Measurements from ENCODE around the gene OOSP4B. TPM values are rescaled to one million over a fixed set of nuclear protein-coding genes. Genes with fewer than 3 reads are reported as not detected.
"Not testable (repeated sequence)": the region's sequence is repeated elsewhere in the genome, so short reads cannot be mapped to it uniquely, and the experiment has no call there.

OOSP4B gene
- total RNA-seq, 3 donors from 2014 or later = not detected

- intact Hi-C loops (cut with DNase I; ENCODE audit: low total_unique reads) = no loop called here
- no peak for TF ChIP-seq POLR2A (IDR thresholded peaks at IDR 0.05)
- TF ChIP-seq POLR2AphosphoS5 (IDR thresholded peaks at IDR 0.05) = no peak
- TF ChIP-seq, protein P1, sequence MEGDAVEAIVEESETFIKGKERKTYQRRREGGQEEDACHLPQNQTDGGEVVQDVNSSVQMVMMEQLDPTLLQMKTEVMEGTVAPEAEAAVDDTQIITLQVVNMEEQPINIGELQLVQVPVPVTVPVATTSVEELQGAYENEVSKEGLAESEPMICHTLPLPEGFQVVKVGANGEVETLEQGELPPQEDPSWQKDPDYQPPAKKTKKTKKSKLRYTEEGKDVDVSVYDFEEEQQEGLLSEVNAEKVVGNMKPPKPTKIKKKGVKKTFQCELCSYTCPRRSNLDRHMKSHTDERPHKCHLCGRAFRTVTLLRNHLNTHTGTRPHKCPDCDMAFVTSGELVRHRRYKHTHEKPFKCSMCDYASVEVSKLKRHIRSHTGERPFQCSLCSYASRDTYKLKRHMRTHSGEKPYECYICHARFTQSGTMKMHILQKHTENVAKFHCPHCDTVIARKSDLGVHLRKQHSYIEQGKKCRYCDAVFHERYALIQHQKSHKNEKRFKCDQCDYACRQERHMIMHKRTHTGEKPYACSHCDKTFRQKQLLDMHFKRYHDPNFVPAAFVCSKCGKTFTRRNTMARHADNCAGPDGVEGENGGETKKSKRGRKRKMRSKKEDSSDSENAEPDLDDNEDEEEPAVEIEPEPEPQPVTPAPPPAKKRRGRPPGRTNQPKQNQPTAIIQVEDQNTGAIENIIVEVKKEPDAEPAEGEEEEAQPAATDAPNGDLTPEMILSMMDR (IDR thresholded peaks at IDR 0.05) = no peak
Observed at GRCh38 chr11:60064111-60064510, 47.1 kb downstream of the OOSP4B start.

GRCh38 chr11:60065801-60066200 lies 48.8 kb downstream of the OOSP4B start:
- Histone ChIP-seq H3K9me3 (no peaks in the 10 kb centered on the region), H3K27ac (no peak overlapping the region), H3K4me3 (no peak overlapping the region), H3K36me3 (no peaks in the 10 kb centered on the region), H3K4me1 (no peaks in the 10 kb centered on the region), H3K27me3 (no peaks in the 10 kb centered on the region)
- TF ChIP-seq POLR2A (IDR thresholded peaks at IDR 0.05) (no peak), POLR2AphosphoS5 (IDR thresholded peaks at IDR 0.05) (no peak)
- TF ChIP-seq, protein P1 (IDR thresholded peaks at IDR 0.05) = no peak
- no peak for DNase-seq (ENCODE audit: low spot score in 2 of 2)
- intact Hi-C loops (cut with DNase I; ENCODE audit: low total_unique reads) = no loop called here

More at GRCh38 chr11:60064111-60064510, 47.1 kb downstream of the OOSP4B start:
- H3K4me3 ChIP-seq = no peak overlapping the region
- no peak overlapping the region for H3K27ac ChIP-seq
- H3K27me3 ChIP-seq = no peaks in the 10 kb centered on the region
- H3K36me3 ChIP-seq = no peaks in the 10 kb centered on the region
- H3K4me1 ChIP-seq = no peaks in the 10 kb centered on the region
- H3K9me3 ChIP-seq = peaks cover 0 to 4% of the 10 kb centered on the region in 2 donors
- DNase-seq (ENCODE audit: low spot score in 2 of 2) = no peak

- intact Hi-C loops (cut with DNase I; ENCODE audit: low total_unique reads) = no loop called here
Observed at GRCh38 chr11:60069450-60069849, 52.5 kb downstream of the OOSP4B start.

GRCh38 chr11:60071644-60072043 lies 54.7 kb downstream of the OOSP4B start:
- not testable (repeated sequence) for H3K9me3 ChIP-seq; H3K27me3 ChIP-seq; DNase-seq (ENCODE audit: low spot score in 2 of 2); H3K4me1 ChIP-seq; H3K36me3 ChIP-seq; H3K4me3 ChIP-seq; H3K27ac ChIP-seq
- intact Hi-C loops (cut with DNase I; ENCODE audit: low total_unique reads) = loop anchor here (5.0 kb wide), 1 partner anchor 89 kb away; no protein-coding TSS in a partner anchor

More at GRCh38 chr11:60069450-60069849, 52.5 kb downstream of the OOSP4B start:
- no peaks in the 10 kb centered on the region for H3K9me3 ChIP-seq
- no peaks in the 10 kb centered on the region for H3K4me1 ChIP-seq
- H3K4me3 ChIP-seq = no peak overlapping the region
- no peak for DNase-seq (ENCODE audit: low spot score in 2 of 2)
- no peaks in the 10 kb centered on the region for H3K36me3 ChIP-seq
- H3K27me3 ChIP-seq = no peaks in the 10 kb centered on the region
- TF ChIP-seq POLR2AphosphoS5 (IDR thresholded peaks at IDR 0.05) (no peak), POLR2A (IDR thresholded peaks at IDR 0.05) (no peak)
- TF ChIP-seq, protein P1 (IDR thresholded peaks at IDR 0.05) = no peak
- no peak overlapping the region for H3K27ac ChIP-seq

DNA sequence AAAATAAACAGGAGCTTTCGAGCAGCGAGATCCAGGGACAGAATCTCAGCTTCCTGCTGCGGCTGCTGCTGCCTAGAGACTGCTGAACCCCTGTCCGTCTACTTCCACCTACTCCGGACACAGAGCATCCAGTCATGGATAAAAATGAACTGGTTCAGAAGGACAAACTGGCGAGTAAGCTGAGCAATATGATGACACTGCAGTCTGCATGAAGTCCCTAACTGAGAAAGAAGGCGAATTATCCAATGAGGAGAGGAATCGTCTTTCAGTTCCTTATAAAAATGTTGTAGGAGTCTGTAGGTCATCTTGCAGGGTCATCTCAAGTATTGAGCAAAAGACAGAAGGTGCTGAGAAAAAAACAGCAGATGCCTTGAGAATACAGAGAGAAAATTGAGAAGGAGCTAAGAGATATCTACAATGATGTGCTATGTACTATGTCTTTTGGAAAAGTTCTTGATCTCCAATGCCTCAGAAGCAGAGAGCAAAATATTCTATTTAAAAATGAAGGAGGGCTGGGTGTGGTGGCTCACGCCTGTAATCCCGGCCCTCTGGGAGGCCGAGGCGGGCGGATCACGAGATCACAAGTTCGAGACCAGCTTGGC lies 60.3 kb downstream of the OOSP4B start:
- Histone ChIP-seq H3K4me1 (no peaks in the 10 kb centered on the region), H3K27ac (no peak overlapping the region), H3K27me3 (no peaks in the 10 kb centered on the region), H3K4me3 (no peak overlapping the region), H3K36me3 (no peaks in the 10 kb centered on the region), H3K9me3 (no peaks in the 10 kb centered on the region)
- intact Hi-C loops (cut with DNase I; ENCODE audit: low total_unique reads) = no loop called here
- no peak for TF ChIP-seq POLR2AphosphoS5 (IDR thresholded peaks at IDR 0.05)
- TF ChIP-seq, protein P1 (IDR thresholded peaks at IDR 0.05) = no peak
- TF ChIP-seq POLR2A (IDR thresholded peaks at IDR 0.05) = no peak
- no peak for DNase-seq (ENCODE audit: low spot score in 2 of 2)

Measured in breast epithelium (tissue), 4 donors.